ENCODE data around the gene CFAP100.

The CFAP100 gene

DNA sequence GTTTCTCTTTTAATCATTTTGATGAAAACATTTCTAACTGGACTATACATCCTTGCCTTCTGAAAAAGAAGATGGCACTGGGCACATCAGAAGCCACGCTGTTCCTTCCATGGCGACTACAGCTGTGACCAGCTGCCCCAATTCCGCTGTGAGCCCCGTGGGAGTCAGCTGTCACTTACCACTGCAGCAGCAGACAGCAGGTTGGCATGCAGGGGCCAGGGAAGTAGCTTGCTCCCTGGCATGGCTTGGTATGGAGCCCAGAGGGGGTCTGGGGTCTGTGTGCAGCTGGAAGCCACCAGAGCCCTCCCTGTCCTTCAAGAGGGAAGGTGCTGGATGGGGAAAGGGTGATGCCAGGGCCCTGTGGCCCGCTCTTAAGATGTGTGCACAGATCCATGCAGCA lies 85.5 kb downstream of the CFAP100 start:
- Histone ChIP-seq H3K9ac (ENCODE audit: low read length) (no peak overlapping the region), H3K36me3 (replicated peaks; ENCODE audit: low read depth, low read length) (no peaks in the 10 kb centered on the region), H3K4me2 (ENCODE audit: low read length) (no peak overlapping the region), H3K27ac (ENCODE audit: low read length) (no peak overlapping the region), H4K20me1 (ENCODE audit: insufficient read depth, low read length) (no peaks in the 10 kb centered on the region), H3K79me2 (ENCODE audit: low read length) (no peaks in the 10 kb centered on the region; the same call in 1 of the 2 replicates), H2AFZ (ENCODE audit: low read depth, low read length) (no peak overlapping the region), H3K4me3 (ENCODE audit: low read length) (no peak overlapping the region), H3K27me3 (ENCODE audit: low read depth, low read length) (no peaks in the 10 kb centered on the region), H3K4me1 (ENCODE audit: low read length) (no peaks in the 10 kb centered on the region), H3K9me3 (ENCODE audit: insufficient read depth, low read length) (no peaks in the 10 kb centered on the region)
- no peak for TF ChIP-seq EZH2phosphoT487 (IDR thresholded peaks at IDR 0.05; ENCODE audit: low read depth)

DNA sequence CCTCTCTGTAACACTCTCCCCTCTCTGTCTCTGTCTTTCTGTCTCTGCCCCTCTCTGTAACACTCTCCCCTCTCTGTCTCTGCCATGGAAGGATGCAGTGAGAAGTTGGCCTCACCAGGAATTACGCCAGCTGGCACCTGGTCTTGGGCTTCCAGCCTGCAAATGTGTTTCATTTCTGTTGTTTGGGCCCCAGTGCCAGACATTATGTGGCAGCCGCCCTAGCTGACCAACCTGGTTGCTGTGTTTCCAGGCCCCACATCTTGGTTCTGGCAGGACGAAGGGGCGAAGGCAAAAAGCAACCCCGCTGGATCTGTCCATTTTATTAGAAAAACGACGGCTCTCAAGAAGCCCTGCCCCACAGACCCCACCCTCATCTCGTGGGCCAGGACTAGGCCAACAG lies 86.2 kb downstream of the CFAP100 start:
- Histone ChIP-seq H2AFZ (ENCODE audit: low read depth, low read length) (no peak overlapping the region), H3K36me3 (replicated peaks; ENCODE audit: low read depth, low read length) (no peaks in the 10 kb centered on the region), H4K20me1 (ENCODE audit: insufficient read depth, low read length) (no peaks in the 10 kb centered on the region), H3K4me2 (ENCODE audit: low read length) (no peak overlapping the region), H3K4me3 (ENCODE audit: low read length) (no peak overlapping the region), H3K27me3 (ENCODE audit: low read depth, low read length) (no peaks in the 10 kb centered on the region), H3K27ac (ENCODE audit: low read length) (no peak overlapping the region), H3K9ac (ENCODE audit: low read length) (no peak overlapping the region), H3K4me1 (ENCODE audit: low read length) (no peaks in the 10 kb centered on the region), H3K9me3 (ENCODE audit: insufficient read depth, low read length) (no peaks in the 10 kb centered on the region), H3K79me2 (ENCODE audit: low read length) (no peaks in the 10 kb centered on the region)
- TF ChIP-seq EZH2phosphoT487 (IDR thresholded peaks at IDR 0.05; ENCODE audit: low read depth): no peak
- TF ChIP-seq, protein P1, sequence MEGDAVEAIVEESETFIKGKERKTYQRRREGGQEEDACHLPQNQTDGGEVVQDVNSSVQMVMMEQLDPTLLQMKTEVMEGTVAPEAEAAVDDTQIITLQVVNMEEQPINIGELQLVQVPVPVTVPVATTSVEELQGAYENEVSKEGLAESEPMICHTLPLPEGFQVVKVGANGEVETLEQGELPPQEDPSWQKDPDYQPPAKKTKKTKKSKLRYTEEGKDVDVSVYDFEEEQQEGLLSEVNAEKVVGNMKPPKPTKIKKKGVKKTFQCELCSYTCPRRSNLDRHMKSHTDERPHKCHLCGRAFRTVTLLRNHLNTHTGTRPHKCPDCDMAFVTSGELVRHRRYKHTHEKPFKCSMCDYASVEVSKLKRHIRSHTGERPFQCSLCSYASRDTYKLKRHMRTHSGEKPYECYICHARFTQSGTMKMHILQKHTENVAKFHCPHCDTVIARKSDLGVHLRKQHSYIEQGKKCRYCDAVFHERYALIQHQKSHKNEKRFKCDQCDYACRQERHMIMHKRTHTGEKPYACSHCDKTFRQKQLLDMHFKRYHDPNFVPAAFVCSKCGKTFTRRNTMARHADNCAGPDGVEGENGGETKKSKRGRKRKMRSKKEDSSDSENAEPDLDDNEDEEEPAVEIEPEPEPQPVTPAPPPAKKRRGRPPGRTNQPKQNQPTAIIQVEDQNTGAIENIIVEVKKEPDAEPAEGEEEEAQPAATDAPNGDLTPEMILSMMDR (IDR thresholded peaks at IDR 0.05; ENCODE audit: low read depth, low read length): no peak

DNA sequence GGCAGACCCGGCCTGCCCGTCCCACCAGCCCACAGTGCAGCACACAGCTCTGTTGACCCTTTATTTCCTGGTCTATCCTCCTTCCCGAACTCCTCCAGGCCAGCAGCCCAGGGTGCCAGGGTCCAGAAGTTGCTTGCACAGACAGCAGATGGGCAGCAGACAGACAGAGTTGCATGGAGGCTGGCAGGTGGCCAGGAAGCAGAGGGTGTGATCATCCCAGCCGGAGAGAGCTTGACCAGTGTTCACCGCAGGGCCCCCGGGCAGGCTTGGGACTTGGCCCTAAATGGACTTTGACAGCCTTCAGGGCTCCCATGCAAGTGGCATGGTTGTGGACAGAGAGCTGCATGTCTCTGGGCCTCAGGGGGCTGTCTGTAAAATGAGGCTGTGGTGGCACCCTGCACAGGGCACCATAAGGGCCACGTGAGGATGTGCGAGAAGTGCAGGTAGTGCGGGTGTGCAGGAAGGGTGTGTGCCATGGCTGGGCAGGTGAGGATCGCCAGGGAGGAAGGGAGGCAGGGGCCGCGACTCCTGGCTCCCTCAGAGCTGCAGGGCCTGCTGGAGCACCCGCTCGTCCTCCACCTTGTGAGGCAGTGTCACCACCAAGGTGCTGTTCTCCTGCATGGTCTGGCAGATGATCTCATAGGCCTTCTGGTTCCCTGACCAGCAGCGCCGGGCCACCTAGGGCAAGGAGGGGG lies 87.2 kb downstream of the CFAP100 start:
- Histone ChIP-seq H3K27ac (ENCODE audit: low read length) (no peak overlapping the region), H3K4me2 (ENCODE audit: low read length) (no peak overlapping the region), H4K20me1 (ENCODE audit: insufficient read depth, low read length) (no peaks in the 10 kb centered on the region), H3K9me3 (ENCODE audit: insufficient read depth, low read length) (no peaks in the 10 kb centered on the region), H3K79me2 (ENCODE audit: low read length) (no peaks in the 10 kb centered on the region), H2AFZ (ENCODE audit: low read depth, low read length) (no peak overlapping the region), H3K36me3 (replicated peaks; ENCODE audit: low read depth, low read length) (no peaks in the 10 kb centered on the region), H3K4me1 (ENCODE audit: low read length) (no peaks in the 10 kb centered on the region), H3K27me3 (ENCODE audit: low read depth, low read length) (no peaks in the 10 kb centered on the region), H3K9ac (ENCODE audit: low read length) (no peak overlapping the region), H3K4me3 (ENCODE audit: low read length) (no peak overlapping the region)
- TF ChIP-seq, protein P1 (IDR thresholded peaks at IDR 0.05; ENCODE audit: low read depth, low read length): no peak
- TF ChIP-seq EZH2phosphoT487 (IDR thresholded peaks at IDR 0.05; ENCODE audit: low read depth): no peak

DNA sequence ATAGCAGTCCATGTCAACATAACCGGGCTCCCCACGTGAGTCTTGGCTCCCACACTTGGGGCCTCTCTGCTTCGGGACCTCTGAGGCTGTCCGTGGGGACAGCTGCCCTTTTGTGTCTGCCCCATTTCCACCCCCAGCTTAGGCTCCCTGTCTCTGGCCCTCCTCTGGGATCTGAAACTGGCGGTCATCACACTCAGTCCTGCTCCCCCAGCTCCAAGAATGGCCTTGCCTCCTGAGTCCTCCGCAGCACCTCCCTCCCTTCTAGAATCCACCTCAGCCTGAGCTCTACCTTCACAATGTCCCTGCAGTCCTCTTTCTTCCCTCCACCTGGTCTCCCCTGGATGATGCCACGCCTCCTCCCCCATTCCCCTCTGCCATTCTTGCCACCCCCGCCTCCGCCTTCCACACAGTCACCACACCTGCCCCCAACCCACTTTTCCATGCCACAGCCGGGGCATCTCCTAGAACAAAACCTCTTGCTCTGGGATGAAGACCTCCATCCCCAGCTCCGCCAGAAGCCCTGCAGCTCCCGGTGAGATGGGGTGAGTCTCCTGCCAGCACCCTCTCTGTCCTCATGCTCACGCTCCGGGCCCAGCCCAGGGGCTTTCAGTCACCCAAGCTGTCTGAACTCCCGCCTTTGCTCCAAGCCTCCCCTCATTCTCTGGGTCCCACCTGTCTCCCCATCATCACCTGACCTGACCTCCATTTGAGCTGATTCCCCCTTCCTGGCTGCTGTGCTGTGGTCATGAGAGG lies 88.0 kb downstream of the CFAP100 start:
- Histone ChIP-seq H3K4me3 (ENCODE audit: low read length) (no peak overlapping the region), H4K20me1 (ENCODE audit: insufficient read depth, low read length) (no peaks in the 10 kb centered on the region), H3K4me2 (ENCODE audit: low read length) (no peak overlapping the region), H3K27ac (ENCODE audit: low read length) (no peak overlapping the region), H3K9ac (ENCODE audit: low read length) (no peak overlapping the region), H2AFZ (ENCODE audit: low read depth, low read length) (no peak overlapping the region), H3K4me1 (ENCODE audit: low read length) (no peaks in the 10 kb centered on the region), H3K27me3 (ENCODE audit: low read depth, low read length) (no peaks in the 10 kb centered on the region), H3K79me2 (ENCODE audit: low read length) (no peaks in the 10 kb centered on the region), H3K36me3 (replicated peaks; ENCODE audit: low read depth, low read length) (no peaks in the 10 kb centered on the region), H3K9me3 (ENCODE audit: insufficient read depth, low read length) (no peaks in the 10 kb centered on the region)
- TF ChIP-seq, protein P1 (IDR thresholded peaks at IDR 0.05; ENCODE audit: low read depth, low read length): no peak
- TF ChIP-seq EZH2phosphoT487 (IDR thresholded peaks at IDR 0.05; ENCODE audit: low read depth): no peak
